Measurements from ENCODE around the gene MAEL.

Gene MAEL

DNA sequence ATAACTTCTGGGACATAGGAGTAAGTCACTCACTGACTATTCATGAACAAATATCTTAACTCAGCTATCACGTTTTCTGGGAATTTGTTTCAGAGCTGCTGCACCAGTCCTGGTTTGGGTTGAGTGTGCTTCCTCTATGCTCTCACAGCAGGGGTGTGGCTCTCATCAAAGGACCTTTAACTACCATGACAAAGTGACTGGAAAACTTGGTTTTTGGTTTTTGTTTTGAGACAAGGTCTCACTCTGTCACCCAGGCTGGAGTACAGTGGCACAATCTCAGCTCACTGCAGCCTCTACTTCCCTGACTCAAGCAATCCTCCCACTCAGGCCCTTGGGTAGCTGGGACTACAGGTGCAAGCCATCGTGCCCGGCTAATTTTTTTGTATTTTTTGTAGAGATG lies 17.8 kb upstream of the MAEL start:
- H3K9ac ChIP-seq, result no peak overlapping the region
- H3K27me3 ChIP-seq (ENCODE audit: control insufficient read depth, insufficient read depth, low read length), result peaks cover 3% of the 10 kb centered on the region
- TF ChIP-seq, protein P1, sequence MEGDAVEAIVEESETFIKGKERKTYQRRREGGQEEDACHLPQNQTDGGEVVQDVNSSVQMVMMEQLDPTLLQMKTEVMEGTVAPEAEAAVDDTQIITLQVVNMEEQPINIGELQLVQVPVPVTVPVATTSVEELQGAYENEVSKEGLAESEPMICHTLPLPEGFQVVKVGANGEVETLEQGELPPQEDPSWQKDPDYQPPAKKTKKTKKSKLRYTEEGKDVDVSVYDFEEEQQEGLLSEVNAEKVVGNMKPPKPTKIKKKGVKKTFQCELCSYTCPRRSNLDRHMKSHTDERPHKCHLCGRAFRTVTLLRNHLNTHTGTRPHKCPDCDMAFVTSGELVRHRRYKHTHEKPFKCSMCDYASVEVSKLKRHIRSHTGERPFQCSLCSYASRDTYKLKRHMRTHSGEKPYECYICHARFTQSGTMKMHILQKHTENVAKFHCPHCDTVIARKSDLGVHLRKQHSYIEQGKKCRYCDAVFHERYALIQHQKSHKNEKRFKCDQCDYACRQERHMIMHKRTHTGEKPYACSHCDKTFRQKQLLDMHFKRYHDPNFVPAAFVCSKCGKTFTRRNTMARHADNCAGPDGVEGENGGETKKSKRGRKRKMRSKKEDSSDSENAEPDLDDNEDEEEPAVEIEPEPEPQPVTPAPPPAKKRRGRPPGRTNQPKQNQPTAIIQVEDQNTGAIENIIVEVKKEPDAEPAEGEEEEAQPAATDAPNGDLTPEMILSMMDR (IDR thresholded peaks at IDR 0.05), result no peak
- no peak overlapping the region for H3K27ac ChIP-seq
- H3K36me3 ChIP-seq (ENCODE audit: control insufficient read depth, insufficient read depth, low read length), result no peaks in the 10 kb centered on the region
- H3K79me2 ChIP-seq, result no peaks in the 10 kb centered on the region
- H3K4me3 ChIP-seq (ENCODE audit: low read depth, low read length), result no peak overlapping the region
- no peak overlapping the region for H2AFZ ChIP-seq
- H3K4me1 ChIP-seq, result peaks cover 4% of the 10 kb centered on the region
- no peaks in the 10 kb centered on the region for H3K9me3 ChIP-seq (ENCODE audit: control insufficient read depth, low read length)
- H3K4me2 ChIP-seq (ENCODE audit: low read length), result no peak overlapping the region

DNA sequence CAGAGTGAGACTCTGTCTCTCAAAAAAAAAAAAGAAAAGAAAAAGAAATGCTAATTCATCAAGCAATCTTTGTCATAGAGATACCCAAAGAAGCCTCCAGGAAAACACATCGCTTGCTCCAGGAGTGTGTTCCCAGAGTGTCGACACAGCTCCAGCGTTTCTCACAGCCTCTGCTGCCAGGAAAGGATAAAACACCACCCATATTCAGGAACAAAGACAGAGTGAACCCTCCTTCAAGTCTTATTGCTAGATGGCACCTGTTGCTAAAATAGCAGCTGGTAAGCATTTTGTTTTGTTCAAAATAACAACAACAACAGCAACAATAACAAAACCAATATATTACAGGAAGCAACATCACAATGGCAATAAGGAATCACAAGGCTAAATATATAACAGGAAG lies 16.9 kb upstream of the MAEL start:
- Histone ChIP-seq H3K27ac (no peak overlapping the region), H3K36me3 (ENCODE audit: control insufficient read depth, insufficient read depth, low read length) (no peaks in the 10 kb centered on the region), H3K4me2 (ENCODE audit: low read length) (no peak overlapping the region), H3K9ac (no peak overlapping the region), H3K4me3 (ENCODE audit: low read depth, low read length) (no peak overlapping the region), H2AFZ (no peak overlapping the region), H3K27me3 (ENCODE audit: control insufficient read depth, insufficient read depth, low read length) (peaks cover 3% of the 10 kb centered on the region), H3K79me2 (no peaks in the 10 kb centered on the region), H3K9me3 (ENCODE audit: control insufficient read depth, low read length) (no peaks in the 10 kb centered on the region), H3K4me1 (peaks cover 4% of the 10 kb centered on the region)
- TF ChIP-seq, protein P1 (IDR thresholded peaks at IDR 0.05), result no peak

DNA sequence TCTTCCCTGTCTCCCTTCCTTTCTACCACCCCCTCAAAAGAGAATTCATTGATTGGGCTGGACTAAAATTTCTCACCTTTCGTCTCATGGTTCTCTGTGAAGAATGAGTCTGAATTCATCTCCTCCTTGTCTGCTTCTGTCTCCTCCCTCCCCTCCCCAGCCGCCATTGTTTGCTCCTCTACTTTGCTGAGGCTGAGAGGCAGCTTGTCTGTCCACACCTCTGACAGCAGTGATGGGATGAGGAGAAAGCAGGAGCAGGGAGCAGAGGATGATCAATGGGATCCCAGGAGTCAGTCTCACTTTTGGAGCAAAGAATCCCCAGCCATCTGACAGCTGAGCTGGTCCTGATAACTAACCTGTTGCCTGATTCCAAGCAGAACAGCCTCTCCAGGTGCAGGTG lies 16.3 kb upstream of the MAEL start:
- Histone ChIP-seq H3K79me2 (no peaks in the 10 kb centered on the region), H3K4me3 (ENCODE audit: low read depth, low read length) (no peak overlapping the region), H3K4me1 (peaks cover 4% of the 10 kb centered on the region), H3K4me2 (ENCODE audit: low read length) (no peak overlapping the region), H3K27me3 (ENCODE audit: control insufficient read depth, insufficient read depth, low read length) (peaks cover 3% of the 10 kb centered on the region), H3K27ac (no peak overlapping the region), H3K9ac (no peak overlapping the region), H3K9me3 (ENCODE audit: control insufficient read depth, low read length) (no peaks in the 10 kb centered on the region), H3K36me3 (ENCODE audit: control insufficient read depth, insufficient read depth, low read length) (no peaks in the 10 kb centered on the region), H2AFZ (no peak overlapping the region)
- TF ChIP-seq, protein P1 (IDR thresholded peaks at IDR 0.05), result no peak

DNA sequence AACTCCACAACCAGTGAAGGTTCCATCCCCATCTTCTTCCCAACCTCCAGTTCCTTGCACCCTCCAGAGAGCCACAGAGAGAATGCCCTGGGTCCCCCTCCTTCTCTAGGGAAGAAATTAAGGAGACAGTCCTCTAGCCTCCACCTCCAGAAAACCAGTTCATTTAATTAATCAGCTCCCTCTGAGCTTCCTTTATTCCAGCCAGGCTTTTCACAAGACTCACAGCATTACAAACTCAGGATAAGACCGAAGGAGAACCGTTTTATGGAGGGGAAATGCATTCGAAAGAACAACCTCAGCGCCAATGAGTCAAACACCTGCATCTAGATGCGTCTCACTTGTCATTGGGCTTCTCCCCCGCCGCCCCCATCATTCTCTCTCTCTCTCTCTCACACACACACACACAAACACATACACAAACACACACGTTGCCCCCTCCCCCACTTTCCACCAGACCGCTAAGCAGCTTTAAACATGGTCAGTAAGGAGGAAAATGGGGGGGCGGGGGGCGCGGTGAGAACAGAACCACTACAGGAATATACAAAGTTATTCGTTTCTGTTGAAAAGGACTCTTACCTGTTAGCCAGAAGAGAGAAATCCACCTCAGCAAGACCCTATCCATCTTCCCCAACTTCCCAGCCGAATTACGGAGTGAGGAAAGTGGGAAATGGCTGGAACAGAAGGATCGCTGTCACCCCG lies 14.3 kb upstream of the MAEL start:
- no peak overlapping the region for H3K4me3 ChIP-seq (ENCODE audit: low read depth, low read length)
- no peaks in the 10 kb centered on the region for H3K79me2 ChIP-seq
- H3K27ac ChIP-seq, result no peak overlapping the region
- peak overlapping the region; percentile 58 for H2AFZ ChIP-seq
- no peaks in the 10 kb centered on the region for H3K36me3 ChIP-seq (ENCODE audit: control insufficient read depth, insufficient read depth, low read length)
- H3K9ac ChIP-seq, result no peak overlapping the region
- H3K9me3 ChIP-seq (ENCODE audit: control insufficient read depth, low read length), result no peaks in the 10 kb centered on the region
- peaks cover 3% of the 10 kb centered on the region for H3K27me3 ChIP-seq (ENCODE audit: control insufficient read depth, insufficient read depth, low read length)
- TF ChIP-seq, protein P1 (IDR thresholded peaks at IDR 0.05), result no peak
- H3K4me2 ChIP-seq (ENCODE audit: low read length), result peak overlapping the region; percentile 61
- peaks cover 4% of the 10 kb centered on the region for H3K4me1 ChIP-seq

Measured in parathyroid adenoma (tissue), 2 donors.